Skeletal muscle satellite cell (primary cell): ENCODE measurements around the gene RNF217. TPM values are rescaled to one million over a fixed set of nuclear protein-coding genes. Genes with fewer than 3 reads are reported as not detected.
A peak's percentile ranks its signal among the peaks of the same experiment; 100 is the strongest.
"Not testable (repeated sequence)": the region's sequence is repeated elsewhere in the genome, so short reads cannot be mapped to it uniquely, and the experiment has no call there.

Source experiments
- H3K27me3 ChIP-seq: 2 replicates; pipeline ENCODE4 v1.7.0; 2013; ENCODE audit warnings: low read length; ENCODE audit not compliant: control insufficient read depth, insufficient read depth
- H3K36me3 ChIP-seq: 2 replicates; pipeline ENCODE4 v1.7.0; 2013; ENCODE audit warnings: mild to moderate bottlenecking, control low read depth, low read length; ENCODE audit not compliant: insufficient read depth
- H3K4me1 ChIP-seq: 2 replicates; pipeline ENCODE4 v1.7.0; 2013; ENCODE audit warnings: low read length; ENCODE audit not compliant: control insufficient read depth, insufficient read depth
- H3K4me2 ChIP-seq: 2 replicates; pipeline ENCODE4 v1.7.0; 2013; ENCODE audit warnings: mild to moderate bottlenecking, low read length
- H3K4me3 ChIP-seq: 2 replicates; pipeline ENCODE4 v1.7.0; 2013; ENCODE audit warnings: low read length
- H3K9ac ChIP-seq: 2 replicates; pipeline ENCODE4 v1.7.0; 2013; ENCODE audit warnings: mild to moderate bottlenecking, low read depth, low read length, moderate library complexity
- H3K9me3 ChIP-seq: replicated peaks from 2 replicates; pipeline ENCODE4 v1.7.0; 2013; ENCODE audit warnings: mild to moderate bottlenecking, control low read depth, low read length
- total RNA-seq: library from RNA; depleted of rRNA; stranded (reverse); fragments of >200 nt; gene quantifications from 2 replicates; pipeline ENCODE4 v1.2.3, GENCODE V29; 2012; rRNA removed

The RNF217 gene
- 8.1 and 9.4 TPM in 2 replicates for total RNA-seq

GRCh38 chr6:124961777-124962638 is at the start of gene RNF217:
Gene RNF217, plus strand, starts transcription at chr6:124962437. Its CDS starts 108 bp downstream, at chr6:124962545.
- Histone ChIP-seq H3K4me3 (peak within 1 kb of the TSS; percentile 83), H3K27me3 (no peaks in the 10 kb centered on the region), H3K4me2 (peak within 1 kb of the TSS; percentile 85), H3K9ac (peak within 1 kb of the TSS; percentile 89), H3K4me1 (peaks cover 46% of the 10 kb centered on the region), H3K9me3 (no peaks in the 10 kb centered on the region), H3K36me3 (peaks cover 4% of the 10 kb centered on the region)

- no peaks in the 10 kb centered on the region for H3K27me3 ChIP-seq
- H3K9me3 ChIP-seq: no peaks in the 10 kb centered on the region
- H3K4me1 ChIP-seq: no peaks in the 10 kb centered on the region
- no peaks in the 10 kb centered on the region for H3K36me3 ChIP-seq
- no peak overlapping the region for H3K4me2 ChIP-seq
- H3K9ac ChIP-seq: no peak overlapping the region
- H3K4me3 ChIP-seq: no peak overlapping the region
Measured at GRCh38 chr6:124913056-124913455, 49.2 kb upstream of the RNF217 start.

- H3K9me3 ChIP-seq: no peaks in the 10 kb centered on the region
- no peak overlapping the region for H3K9ac ChIP-seq
- H3K27me3 ChIP-seq: no peaks in the 10 kb centered on the region
- H3K4me3 ChIP-seq: no peak overlapping the region
- H3K4me2 ChIP-seq: no peak overlapping the region
- no peaks in the 10 kb centered on the region for H3K4me1 ChIP-seq
- H3K36me3 ChIP-seq: no peaks in the 10 kb centered on the region
Measured at GRCh38 chr6:124917769-124918168, 44.5 kb upstream of the RNF217 start.

- not testable (repeated sequence) for H3K4me1 ChIP-seq, H3K9ac ChIP-seq, H3K36me3 ChIP-seq, H3K27me3 ChIP-seq, H3K4me3 ChIP-seq, H3K4me2 ChIP-seq, H3K9me3 ChIP-seq
Measured at GRCh38 chr6:124919703-124920102, 42.5 kb upstream of the RNF217 start.

GRCh38 chr6:124924333-124924759 is 37.9 kb upstream of the RNF217 start:
- H3K9me3 ChIP-seq: no peaks in the 10 kb centered on the region

GRCh38 chr6:124926435-124926834 is 35.8 kb upstream of the RNF217 start:
- H3K36me3 ChIP-seq: no peaks in the 10 kb centered on the region
- no peak overlapping the region for H3K9ac ChIP-seq
- H3K4me1 ChIP-seq: peaks cover 9% of the 10 kb centered on the region
- H3K4me2 ChIP-seq: no peak overlapping the region
- no peak overlapping the region for H3K4me3 ChIP-seq
- H3K27me3 ChIP-seq: no peaks in the 10 kb centered on the region
- H3K9me3 ChIP-seq: no peaks in the 10 kb centered on the region

More at GRCh38 chr6:124924333-124924759, 37.9 kb upstream of the RNF217 start:
- Histone ChIP-seq H3K4me3 (no peak overlapping the region), H3K4me1 (peaks cover 9% of the 10 kb centered on the region), H3K36me3 (no peaks in the 10 kb centered on the region), H3K27me3 (no peaks in the 10 kb centered on the region), H3K4me2 (no peak overlapping the region), H3K9ac (no peak overlapping the region)

GRCh38 chr6:124927806-124928205 is 34.4 kb upstream of the RNF217 start:
- Histone ChIP-seq H3K4me1 (peaks cover 9% of the 10 kb centered on the region), H3K4me3 (no peak overlapping the region), H3K9me3 (no peaks in the 10 kb centered on the region), H3K4me2 (no peak overlapping the region), H3K27me3 (no peaks in the 10 kb centered on the region), H3K9ac (no peak overlapping the region), H3K36me3 (no peaks in the 10 kb centered on the region)

GRCh38 chr6:124928851-124929250 is 33.4 kb upstream of the RNF217 start:
- no peak overlapping the region for H3K4me3 ChIP-seq
- no peak overlapping the region for H3K4me2 ChIP-seq
- no peaks in the 10 kb centered on the region for H3K27me3 ChIP-seq
- peaks cover 9% of the 10 kb centered on the region for H3K4me1 ChIP-seq
- no peak overlapping the region for H3K9ac ChIP-seq
- no peaks in the 10 kb centered on the region for H3K36me3 ChIP-seq
- no peaks in the 10 kb centered on the region for H3K9me3 ChIP-seq

- no peak overlapping the region for H3K4me3 ChIP-seq
- no peak overlapping the region for H3K4me2 ChIP-seq
- no peaks in the 10 kb centered on the region for H3K36me3 ChIP-seq
- H3K4me1 ChIP-seq: no peaks in the 10 kb centered on the region
- no peaks in the 10 kb centered on the region for H3K9me3 ChIP-seq
- H3K9ac ChIP-seq: no peak overlapping the region
- no peaks in the 10 kb centered on the region for H3K27me3 ChIP-seq
Measured at GRCh38 chr6:124937645-124938044, 24.6 kb upstream of the RNF217 start.

- Histone ChIP-seq H3K9me3 (no peaks in the 10 kb centered on the region), H3K27me3 (no peaks in the 10 kb centered on the region), H3K4me3 (no peak overlapping the region), H3K4me1 (no peaks in the 10 kb centered on the region), H3K9ac (no peak overlapping the region), H3K4me2 (no peak overlapping the region), H3K36me3 (no peaks in the 10 kb centered on the region)
Measured at GRCh38 chr6:124941259-124941658, 21.0 kb upstream of the RNF217 start.

GRCh38 chr6:124943658-124944057 is 18.6 kb upstream of the RNF217 start:
- Histone ChIP-seq H3K4me1 (peaks cover 15% of the 10 kb centered on the region), H3K4me2 (no peak overlapping the region), H3K9ac (no peak overlapping the region), H3K27me3 (no peaks in the 10 kb centered on the region), H3K36me3 (no peaks in the 10 kb centered on the region), H3K9me3 (no peaks in the 10 kb centered on the region), H3K4me3 (no peak overlapping the region)

- H3K4me3 ChIP-seq: no peak overlapping the region
- peak overlapping the region; percentile 2 for H3K4me2 ChIP-seq
Measured at GRCh38 chr6:124947971-124948451, 14.2 kb upstream of the RNF217 start.

More at GRCh38 chr6:124947971-124948451, 14.2 kb upstream of the RNF217 start:
- no peaks in the 10 kb centered on the region for H3K9me3 ChIP-seq
- H3K4me1 ChIP-seq: peaks cover 19% of the 10 kb centered on the region
- no peaks in the 10 kb centered on the region for H3K36me3 ChIP-seq
- H3K9ac ChIP-seq: no peak overlapping the region
- H3K27me3 ChIP-seq: no peaks in the 10 kb centered on the region
